H9 (cell line): Measurements from ENCODE around the gene PTGS1. TPM values are rescaled to one million over a fixed set of nuclear protein-coding genes. Genes with fewer than 3 reads are reported as not detected.

Experiments
- DNase-seq: peaks from one replicate; pipeline ENCODE4 v3.0.0-alpha.2; 2017
- H2AFZ ChIP-seq: one replicate; pipeline ENCODE4 v1.6.1; 2013; ENCODE audit warnings: mild to moderate bottlenecking, low read length, control low read depth, moderate library complexity
- H2AK5ac ChIP-seq: 2 replicates; pipeline ENCODE4 v1.6.1; 2013; ENCODE audit warnings: low read length, control low read depth, mixed read lengths; ENCODE audit not compliant: insufficient read length
- H2BK120ac ChIP-seq: one replicate; pipeline ENCODE4 v1.6.1; 2013; ENCODE audit warnings: low read depth, mild to moderate bottlenecking, low read length, control low read depth, inconsistent platforms; ENCODE audit not compliant: poor library complexity, severe bottlenecking
- H2BK12ac ChIP-seq: 2 replicates; pipeline ENCODE4 v1.6.1; 2013; ENCODE audit warnings: low read length, control low read depth, mixed read lengths, low read depth; ENCODE audit not compliant: insufficient read length
- H2BK15ac ChIP-seq: 2 replicates; pipeline ENCODE4 v1.6.1; 2013; ENCODE audit warnings: low read depth, low read length, control low read depth
- H2BK20ac ChIP-seq: one replicate; pipeline ENCODE4 v1.6.1; 2013; ENCODE audit warnings: low read depth, mild to moderate bottlenecking, low read length, control low read depth, inconsistent platforms; ENCODE audit not compliant: poor library complexity, severe bottlenecking
- H2BK5ac ChIP-seq: 2 replicates; pipeline ENCODE4 v1.6.1; 2013; ENCODE audit warnings: low read length, control low read depth, mixed read lengths; ENCODE audit not compliant: insufficient read length
- H3K14ac ChIP-seq: 2 replicates; pipeline ENCODE4 v1.6.1; 2013; ENCODE audit warnings: low read length, control low read depth; ENCODE audit not compliant: insufficient read depth
- H3K18ac ChIP-seq: 2 replicates; pipeline ENCODE4 v1.6.1; 2013; ENCODE audit warnings: low read depth, mild to moderate bottlenecking, mixed read lengths, low read length, control low read depth; ENCODE audit not compliant: insufficient read length
- H3K23ac ChIP-seq: 2 replicates; pipeline ENCODE4 v1.6.1; 2013; ENCODE audit warnings: low read length, control low read depth, mixed read lengths, low read depth; ENCODE audit not compliant: insufficient read length
- H3K23me2 ChIP-seq: 2 replicates; pipeline ENCODE4 v1.6.1; 2013; ENCODE audit warnings: low read depth, mild to moderate bottlenecking, mixed read lengths, low read length, control low read depth; ENCODE audit not compliant: insufficient read length, poor library complexity, severe bottlenecking
- H3K27ac ChIP-seq: 2 replicates; pipeline ENCODE4 v1.5.1; 2013; ENCODE audit warnings: low read length, control low read depth, mixed read lengths, low read depth; ENCODE audit not compliant: insufficient read length
- H3K27me3 ChIP-seq: 2 replicates; pipeline ENCODE4 v1.6.1; 2013; ENCODE audit warnings: low read length, control low read depth, inconsistent platforms; ENCODE audit not compliant: insufficient read depth
- H3K4ac ChIP-seq: 2 replicates; pipeline ENCODE4 v1.6.1; 2013; ENCODE audit warnings: low read depth, mild to moderate bottlenecking, control low read depth, inconsistent platforms, low read length, moderate library complexity
- H3K4me1 ChIP-seq: 2 replicates; pipeline ENCODE4 v1.6.1; 2013; ENCODE audit warnings: low read length, control low read depth, inconsistent platforms; ENCODE audit not compliant: insufficient read depth
- H3K4me2 ChIP-seq: 2 replicates; pipeline ENCODE4 v1.6.1; 2013; ENCODE audit warnings: low read length, control low read depth, mixed read lengths; ENCODE audit not compliant: insufficient read length, insufficient read depth
- H3K56ac ChIP-seq: 2 replicates; pipeline ENCODE4 v1.6.1; 2013; ENCODE audit warnings: low read depth, mild to moderate bottlenecking, mixed read lengths, low read length, control low read depth; ENCODE audit not compliant: insufficient read length
- H3K79me1 ChIP-seq: 2 replicates; pipeline ENCODE4 v1.6.1; 2013; ENCODE audit warnings: low read depth, mild to moderate bottlenecking, moderate library complexity, low read length, control low read depth, inconsistent platforms; ENCODE audit not compliant: insufficient read depth, poor library complexity, severe bottlenecking
- H3K79me2 ChIP-seq: 2 replicates; pipeline ENCODE4 v1.6.1; 2013; ENCODE audit warnings: low read length, control low read depth, inconsistent platforms; ENCODE audit not compliant: insufficient read depth
- H3K9ac ChIP-seq: 2 replicates; pipeline ENCODE4 v1.6.1; 2013; ENCODE audit warnings: low read length, control low read depth, mixed read lengths; ENCODE audit not compliant: insufficient read length; ENCODE audit errors: extremely low read depth
- H3K9me3 ChIP-seq: one replicate; pipeline ENCODE4 v1.6.1; 2013; ENCODE audit warnings: low read depth, low read length, inconsistent platforms; ENCODE audit not compliant: control insufficient read depth
- H3T11ph ChIP-seq: one replicate; pipeline ENCODE4 v1.6.1; 2013; ENCODE audit warnings: mild to moderate bottlenecking, low read length, control low read depth, inconsistent platforms
- H4K20me1 ChIP-seq: one replicate; pipeline ENCODE4 v1.6.1; 2013; ENCODE audit not compliant: control insufficient read depth, insufficient read length, insufficient read depth
- H4K5ac ChIP-seq: 2 replicates; pipeline ENCODE4 v1.6.1; 2013; ENCODE audit warnings: low read depth, mild to moderate bottlenecking, mixed read lengths, low read length, control low read depth; ENCODE audit not compliant: insufficient read length
- H4K8ac ChIP-seq: replicated peaks from 2 replicates; pipeline ENCODE4 v1.6.1; 2013; ENCODE audit warnings: low read length, control low read depth, mixed read lengths, low read depth; ENCODE audit not compliant: insufficient read length
- H4K91ac ChIP-seq: 2 replicates; pipeline ENCODE4 v1.6.1; 2013; ENCODE audit warnings: low read depth, mild to moderate bottlenecking, moderate library complexity, mixed read lengths, low read length, control low read depth; ENCODE audit not compliant: insufficient read length
- H3K27ac Mint-ChIP-seq, 3 experiments: 2 replicates in 2 of 3; 3 replicates in 1 of 3; pipeline ENCODE4 v1.8.0; 2020 to 2021; ENCODE audit warnings: mixed read lengths in 3 of 3, mild to moderate bottlenecking in 1 of 3, moderate library complexity in 1 of 3
- H3K27me3 Mint-ChIP-seq: 2 replicates; pipeline ENCODE4 v1.8.0; 2021; ENCODE audit warnings: low read depth, mild to moderate bottlenecking, moderate library complexity, mixed read lengths
- H3K36me3 Mint-ChIP-seq, 3 experiments: 2 replicates in 2 of 3; 3 replicates in 1 of 3; pipeline ENCODE4 v1.8.0; 2020 to 2021; ENCODE audit warnings: low read depth in 3 of 3, mixed read lengths in 3 of 3; ENCODE audit not compliant: insufficient read depth in 1 of 3
- H3K4me1 Mint-ChIP-seq, 2 experiments: 2 replicates each; pipeline ENCODE4 v1.8.0; 2020; ENCODE audit warnings: mixed read lengths in 2 of 2
- H3K4me3 Mint-ChIP-seq, 2 experiments: 2 replicates in 1 of 2; 3 replicates in 1 of 2; pipeline ENCODE4 v1.8.0; 2020 to 2021; ENCODE audit warnings: mild to moderate bottlenecking in 2 of 2, mixed read lengths in 2 of 2, moderate library complexity in 1 of 2
- H3K9me3 Mint-ChIP-seq, 2 experiments: 2 replicates in 1 of 2; 3 replicates in 1 of 2; pipeline ENCODE4 v1.8.0; 2020; ENCODE audit warnings: mild to moderate bottlenecking in 2 of 2, mixed read lengths in 2 of 2, moderate library complexity in 1 of 2
- CTCF ChIP-seq: fragments of 200-600 bp; sonication (generic); conservative IDR thresholded peaks from 3 replicates; pipeline ENCODE4 v1.8.0; 2021; ENCODE audit warnings: antibody characterized with exemption, mild to moderate bottlenecking
- WGBS: extraction: QIAGEN DNeasy Blood & Tissue Kit; methylation state at CpG from one replicate; pipeline ENCODE4 v1.1.7; 2013; ENCODE audit warnings: missing lambda C conversion rate, low lambda C conversion rate, mixed read lengths; ENCODE audit not compliant: insufficient read length; ENCODE audit errors: extremely low coverage; 5-methylcytosine and 5-hydroxymethylcytosine counted together
- total RNA-seq: library from RNA; stranded (reverse); gene quantifications from 2 replicates; pipeline ENCODE4 v1.2.1, GENCODE V29; 2021

Gene PTGS1
- total RNA-seq, 1 experiment from 2014 or later: 1.3 TPM

- Histone ChIP-seq H3K14ac (no peak overlapping the region), H3K27ac (no peak overlapping the region), H2BK12ac (no peak overlapping the region), H2BK15ac (no peak overlapping the region), H3K23ac (no peak overlapping the region), H2AFZ (no peak overlapping the region), H4K5ac (no peak overlapping the region), H3K79me1 (no peaks in the 10 kb centered on the region), H3K27me3 (no peaks in the 10 kb centered on the region), H2AK5ac (no peak overlapping the region), H2BK120ac (no peak overlapping the region), H3K9me3 (peaks cover 43% of the 10 kb centered on the region), H2BK20ac (no peak overlapping the region), H3K18ac (no peak overlapping the region), H4K91ac (no peak overlapping the region), H3K4me1 (no peaks in the 10 kb centered on the region), H3K4me2 (no peak overlapping the region), H4K20me1 (no peaks in the 10 kb centered on the region), H2BK5ac (no peak overlapping the region), H3K9ac (no peak overlapping the region), H4K8ac (no peak overlapping the region), H3K23me2 (no peaks in the 10 kb centered on the region), H3T11ph (no peak overlapping the region), H3K56ac (no peak overlapping the region), H3K79me2 (no peaks in the 10 kb centered on the region), H3K4ac (no peak overlapping the region)
- Mint-ChIP-seq H3K27ac (no peak overlapping the region), H3K4me3 (no peak overlapping the region), H3K9me3 (peaks cover 63 to 86% of the 10 kb centered on the region in 2 experiments), H3K36me3 (peaks cover 0 to 3% (median 3%) of the 10 kb centered on the region in 3 experiments; a peak in 4 of 7 replicates), H3K27me3 (peaks cover 13% of the 10 kb centered on the region), H3K4me1 (no peaks in the 10 kb centered on the region)
- TF ChIP-seq CTCF: no peak
- no CpG with 5 or more reads among the region's 1 CpG for WGBS
- no peak for DNase-seq
These were observed 71.7 kb downstream of the PTGS1 start for GRCh38 chr9:122442568-122442967.
